Transverse colon (tissue), 3 donors: ENCODE data around the gene SLC7A1.

Source experiments
- CTCF ChIP-seq, 5 experiments: fragments of 200-600 bp in 3 of 5; fragments of 450-650 bp in 2 of 5; sonication (generic) in 3 of 5; IDR thresholded peaks; 1 replicate in 2 of 5; 2 replicates in 3 of 5; pipeline ENCODE4 v1.5.1; 2016 to 2017; ENCODE audit warnings: antibody characterized with exemption in 5 of 5, inconsistent platforms in 3 of 5, mild to moderate bottlenecking in 2 of 5, moderate library complexity in 1 of 5
- EP300 ChIP-seq: sonication (generic); formaldehyde crosslinking; IDR thresholded peaks from one replicate; pipeline ENCODE4 v1.6.1; 2017; ENCODE audit warnings: antibody characterized with exemption, low read depth
- POLR2A ChIP-seq: fragments of 450-650 bp; IDR thresholded peaks from one replicate; pipeline ENCODE4 v1.6.1; 2016; ENCODE audit warnings: antibody characterized with exemption, mild to moderate bottlenecking, moderate library complexity

DNA sequence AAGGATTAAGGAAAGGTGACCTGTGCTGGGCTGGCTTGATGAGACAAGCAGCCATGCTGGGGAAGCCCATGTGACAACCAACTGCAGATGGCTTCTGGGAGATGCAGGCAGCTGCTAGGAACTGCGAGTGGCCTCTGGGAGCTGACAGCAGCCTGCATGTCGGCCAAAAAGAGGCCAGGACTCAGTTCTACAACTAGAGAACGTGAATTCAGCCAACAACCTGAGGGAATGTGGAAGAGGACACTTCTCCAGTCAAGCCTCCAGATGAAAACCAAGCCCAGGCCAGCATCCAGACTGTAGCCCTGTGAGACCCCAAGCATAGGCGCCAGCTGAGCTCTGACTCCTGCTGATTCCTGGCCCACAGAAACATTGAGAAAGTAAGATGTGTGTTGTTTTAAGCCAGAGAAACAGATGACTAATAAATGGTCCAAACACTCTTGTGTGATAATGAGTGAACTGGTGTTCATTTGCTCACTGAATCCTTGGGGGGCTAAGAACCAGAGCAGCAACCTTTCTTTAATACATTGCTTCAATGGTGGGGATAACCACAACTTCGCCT lies 45.0 kb downstream of the SLC7A1 start:
- TF ChIP-seq CTCF (IDR thresholded peaks at IDR 0.05) (no peak), POLR2A (no peak), EP300 (no peak)
